Stimulated activated CD4-positive, alpha-beta T cell treated with anti-CD3 and anti-CD28 coated beads, TNF-alpha, amount 100 ng/mL, for 48 hours (primary cell): ENCODE results near the gene KRTAP4-2.
"Not testable (repeated sequence)": the region's sequence is repeated elsewhere in the genome, so short reads cannot be mapped to it uniquely, and the experiment has no call there.

Experiments used
- DNase-seq, 3 donors: peaks; one replicate each; pipeline ENCODE4 v3.0.0-alpha.2; 2020; ENCODE audit warnings: low read depth in 3 of 3

KRTAP4-2 gene

GRCh38 chr17:41177727-41178271 is at the start of gene KRTAP4-2:
Gene KRTAP4-2, minus strand, starts transcription at chr17:41178221. Its CDS starts 57 bp downstream, at chr17:41178164.
- no peak for DNase-seq

DNA sequence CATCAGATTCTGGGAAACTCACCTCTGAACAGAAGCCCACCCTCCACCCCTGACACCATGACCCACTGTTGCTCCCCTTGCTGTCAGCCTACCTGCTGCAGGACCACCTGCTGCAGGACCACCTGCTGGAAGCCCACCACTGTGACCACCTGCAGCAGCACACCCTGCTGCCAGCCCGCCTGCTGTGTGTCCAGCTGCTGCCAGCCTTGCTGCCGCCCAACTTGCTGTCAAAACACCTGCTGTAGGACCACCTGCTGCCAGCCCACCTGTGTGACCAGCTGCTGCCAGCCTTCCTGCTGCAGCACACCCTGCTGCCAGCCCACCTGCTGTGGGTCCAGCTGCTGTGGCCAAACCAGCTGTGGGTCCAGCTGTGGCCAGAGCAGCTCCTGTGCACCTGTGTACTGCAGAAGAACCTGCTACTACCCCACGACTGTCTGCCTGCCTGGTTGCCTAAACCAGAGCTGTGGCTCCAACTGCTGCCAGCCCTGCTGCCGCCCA is 48.6 kb upstream of the KRTAP4-2 start, which contains the start of gene KRTAP9-2:
TSS of gene KRTAP9-2 (plus strand) at position 51 of the 498 bp plus-strand sequence. CDS start at position 58, 7 bp downstream.
- DNase-seq, result not testable (repeated sequence)

DNA sequence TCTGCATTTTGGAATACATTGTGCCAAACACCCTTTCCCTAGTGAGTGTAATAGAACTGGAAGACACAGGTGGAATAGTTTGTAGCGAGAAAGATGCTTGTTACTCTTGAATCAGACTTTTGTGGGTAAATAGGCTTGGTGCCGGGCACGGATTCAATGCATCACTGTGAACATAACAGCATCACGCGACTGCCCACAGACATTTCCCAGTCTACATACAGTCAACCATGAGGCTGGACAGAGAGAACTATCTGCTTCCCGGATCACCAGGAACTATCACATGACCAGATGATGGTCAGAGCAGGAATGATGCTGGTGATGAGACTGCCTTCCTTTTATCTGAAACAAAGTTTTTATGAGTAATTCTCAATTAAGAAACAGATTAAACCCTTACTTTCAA is 48.0 kb upstream of the KRTAP4-2 start:
- DNase-seq, result no peak

- DNase-seq, result no peak
These were observed 45.8 kb upstream of the KRTAP4-2 start for GRCh38 chr17:41223821-41224220.

DNA sequence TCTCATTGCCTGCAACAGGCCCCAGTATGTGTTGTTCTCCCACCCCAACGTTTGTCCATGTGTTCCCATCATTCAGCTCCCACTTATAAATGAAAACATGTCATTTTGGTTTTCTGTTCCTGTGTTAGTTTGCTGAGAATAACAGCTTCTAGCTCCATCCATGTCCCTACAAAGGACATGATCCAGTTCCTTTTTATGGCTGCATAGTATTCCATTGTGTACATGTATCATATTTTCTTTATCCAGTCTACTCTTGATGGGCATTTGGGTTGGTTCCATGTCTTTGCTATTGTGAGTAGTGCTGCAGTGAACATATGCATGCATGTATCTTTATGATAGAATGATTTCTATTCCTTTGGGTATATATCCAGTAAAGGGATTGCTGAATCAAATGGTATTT is 37.7 kb upstream of the KRTAP4-2 start:
- DNase-seq, result no peak

DNA sequence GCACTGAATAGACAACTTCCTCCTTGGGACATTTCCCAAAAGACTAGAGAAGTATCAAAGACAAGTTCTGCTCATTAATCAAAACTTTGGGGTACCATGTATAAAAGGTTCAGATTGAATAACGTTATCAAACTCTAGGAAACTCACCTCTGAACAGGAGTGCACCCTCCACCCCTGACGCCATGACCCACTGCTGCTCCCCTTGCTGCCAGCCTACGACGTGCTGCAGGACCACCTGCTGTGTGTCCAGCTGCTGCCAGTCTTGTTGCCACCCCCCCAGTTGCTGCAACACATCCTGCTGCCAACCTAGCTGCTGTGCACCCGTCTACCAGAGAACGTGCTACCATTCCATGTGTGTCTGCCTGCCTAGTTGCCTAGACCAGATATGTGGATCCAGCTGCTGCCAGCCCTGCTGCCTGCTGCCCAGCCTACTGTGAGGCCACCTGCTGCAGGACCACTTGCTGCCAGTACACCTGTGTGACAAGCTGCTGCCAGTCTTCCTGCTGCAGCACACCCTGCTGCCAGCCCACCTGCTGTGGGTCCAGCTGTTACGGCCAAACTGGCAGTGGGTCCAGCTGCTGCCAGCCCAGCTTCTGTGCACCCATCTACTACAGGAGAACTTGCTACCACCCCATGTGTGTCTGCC is 34.6 kb upstream of the KRTAP4-2 start:
- no peak for DNase-seq

DNA sequence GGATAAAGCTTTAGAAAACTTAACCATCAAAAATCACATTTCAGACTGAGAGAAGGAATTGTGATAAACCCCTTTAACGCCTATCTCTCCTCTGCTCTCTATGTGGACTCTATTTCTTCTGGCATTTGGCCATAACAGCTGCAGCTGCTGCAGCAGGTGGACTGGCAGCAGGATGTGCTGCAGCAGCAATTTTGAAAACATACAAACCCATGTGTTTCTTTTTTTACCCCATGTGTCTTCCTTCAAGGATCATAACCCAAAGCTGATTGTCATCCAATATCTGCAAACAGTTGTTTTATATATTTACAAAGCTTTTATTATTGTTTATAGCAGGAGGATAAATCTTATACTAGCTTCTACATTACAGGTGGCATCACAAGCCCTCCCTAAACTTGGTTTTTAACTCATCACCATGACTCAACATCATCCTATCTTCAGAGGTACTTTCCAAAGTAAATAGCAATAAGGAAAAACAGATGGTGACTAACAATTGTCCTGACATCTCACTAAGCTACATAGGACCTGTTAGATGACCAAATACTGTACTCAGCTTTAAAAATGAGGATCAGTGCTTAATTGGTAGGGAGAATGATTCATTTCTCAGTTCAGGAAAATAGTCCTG is 33.9 kb upstream of the KRTAP4-2 start:
- DNase-seq, result no peak

- DNase-seq, result no peak
These were observed 21.5 kb upstream of the KRTAP4-2 start for GRCh38 chr17:41199421-41200078.

GRCh38 chr17:41196068-41196467 is 18.0 kb upstream of the KRTAP4-2 start:
- no peak for DNase-seq

DNA sequence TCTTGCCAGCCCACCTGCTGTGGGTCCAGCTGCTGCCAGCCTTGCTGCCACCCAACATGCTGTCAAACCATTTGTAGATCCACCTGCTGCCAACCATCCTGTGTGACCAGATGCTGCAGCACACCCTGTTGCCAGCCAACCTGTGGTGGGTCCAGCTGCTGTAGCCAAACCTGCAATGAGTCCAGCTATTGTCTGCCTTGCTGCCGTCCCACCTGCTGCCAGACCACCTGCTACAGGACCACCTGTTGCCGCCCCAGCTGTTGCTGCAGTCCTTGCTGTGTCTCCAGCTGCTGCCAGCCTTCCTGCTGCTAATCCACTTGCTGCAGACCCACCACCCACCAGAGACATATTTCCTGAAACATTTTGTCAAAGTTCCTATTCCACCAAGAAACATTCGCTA is 12.3 kb upstream of the KRTAP4-2 start:
- no peak for DNase-seq

- DNase-seq, result not testable (repeated sequence)
These were observed 11.9 kb upstream of the KRTAP4-2 start, which contains the start of gene KRTAP9-1 for GRCh38 chr17:41189837-41190318. Gene KRTAP9-1, plus strand, starts transcription at chr17:41189887. Its CDS starts 0 bp downstream, at chr17:41189887.

DNA sequence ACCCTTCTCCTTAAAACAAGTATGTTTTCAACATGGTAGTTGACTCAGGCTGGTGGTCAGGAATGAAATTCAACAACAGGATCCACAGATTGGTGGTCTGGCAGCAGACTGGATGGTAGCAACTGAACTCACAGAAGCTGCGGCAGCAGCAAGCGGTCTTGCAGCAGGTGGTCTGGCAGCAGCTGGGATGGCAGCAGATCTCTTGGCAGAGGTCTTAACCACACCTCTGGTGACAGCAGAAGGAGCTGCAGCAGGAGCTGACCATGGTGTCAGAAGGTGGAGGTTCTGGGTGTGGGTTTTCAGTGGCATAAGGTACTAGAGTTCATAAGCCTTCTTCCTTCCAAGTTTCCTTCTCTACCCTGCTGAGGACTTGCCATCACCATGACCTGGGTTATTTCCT is 8.9 kb upstream of the KRTAP4-2 start:
- DNase-seq, result no peak

- DNase-seq, result no peak
These were observed 7.0 kb upstream of the KRTAP4-2 start for GRCh38 chr17:41185001-41185400.

DNA sequence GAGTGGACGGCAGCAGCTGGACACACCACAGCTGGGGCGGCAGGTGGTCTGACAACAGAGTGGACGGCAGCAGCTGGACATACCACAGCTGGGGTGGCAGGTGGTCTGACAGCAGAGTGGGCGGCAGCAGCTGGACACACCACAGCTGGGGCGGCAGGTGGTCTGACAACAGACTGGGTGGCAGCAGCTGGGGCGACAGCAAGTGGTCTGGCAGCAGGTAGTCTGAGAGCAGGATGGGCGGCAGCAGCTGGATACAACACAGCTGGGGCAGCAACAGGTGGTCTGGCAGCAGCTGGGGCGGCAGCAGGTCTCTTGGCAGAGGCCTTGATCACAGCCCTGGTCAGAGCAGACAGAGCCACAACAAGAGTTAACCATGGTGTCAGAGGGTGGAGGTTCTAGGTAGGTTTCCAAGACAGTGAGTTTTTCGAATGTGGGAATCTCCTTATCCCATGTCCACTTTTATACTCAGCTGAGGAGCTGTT is 6.5 kb upstream of the KRTAP4-2 start, which contains the start of gene KRTAP4-1:
TSS of gene KRTAP4-1 (minus strand) at position 432 of the 482 bp plus-strand sequence. CDS start at position 375, 57 bp downstream.
- DNase-seq, result no peak

GRCh38 chr17:41178843-41179616 is 1.0 kb upstream of the KRTAP4-2 start:
- DNase-seq, result no peak

DNA sequence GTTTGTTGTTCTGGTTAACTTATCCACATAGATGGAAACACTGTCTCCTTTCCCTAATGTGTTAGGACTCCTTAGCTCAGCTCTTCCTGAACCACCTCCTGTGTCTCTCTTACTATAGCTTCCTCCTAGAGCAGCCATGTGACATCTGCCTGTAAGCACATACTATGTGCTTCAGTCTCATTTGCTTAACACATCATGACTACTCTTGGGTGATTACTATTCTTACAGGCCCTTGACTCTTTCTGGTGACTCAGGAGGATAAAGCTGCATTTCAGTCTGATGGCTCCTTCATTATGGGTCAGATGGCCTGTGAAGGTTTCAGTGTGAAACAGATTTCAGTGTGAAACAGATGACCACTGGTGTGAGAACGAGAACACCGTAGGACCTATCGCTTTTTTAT is 320 bp upstream of the KRTAP4-2 start:
- no peak for DNase-seq

- no peak for DNase-seq
These were observed 1.2 kb downstream of the KRTAP4-2 start for GRCh38 chr17:41176744-41177387.

- no peak for DNase-seq
These were observed 6.1 kb downstream of the KRTAP4-2 start for GRCh38 chr17:41171886-41172285.

DNA sequence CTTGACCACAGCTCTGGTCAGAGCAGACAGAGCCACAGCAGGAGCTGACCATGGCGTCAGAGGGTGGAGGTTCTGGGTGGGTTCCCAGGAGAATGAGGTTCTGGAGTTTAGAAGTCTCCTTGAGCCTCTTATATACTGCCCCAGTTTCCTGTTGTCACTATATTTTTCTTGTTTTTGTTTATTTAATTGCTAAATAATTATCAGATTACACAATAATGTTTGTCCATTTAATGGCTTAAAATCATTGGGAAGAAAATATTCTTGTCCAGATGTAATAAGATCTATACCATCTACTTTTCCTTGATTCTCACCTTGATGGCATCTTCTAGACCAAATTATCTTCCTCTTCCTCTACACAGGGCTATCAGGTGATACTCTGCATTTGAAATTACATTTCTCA is 9.9 kb downstream of the KRTAP4-2 start, which contains the start of gene KRTAP4-3:
TSS of gene KRTAP4-3 (minus strand) at position 101 of the 400 bp plus-strand sequence. CDS start at position 52, 49 bp downstream.
- no peak for DNase-seq

- no peak for DNase-seq
These were observed 10.5 kb downstream of the KRTAP4-2 start for GRCh38 chr17:41167561-41167960.
